GM23338 (cell line): ENCODE results near the gene IFNG-AS1.

ENCODE experiments used
- CREB1 ChIP-seq: fragments of 250-450 bp; sonication (Bioruptor Pico); IDR thresholded peaks from 2 replicates; pipeline ENCODE4 v1.5.0; 2020; ENCODE audit warnings: low read depth, mild to moderate bottlenecking, moderate library complexity
- CTCF ChIP-seq, 2 experiments: fragments of 200-600 bp in 1 of 2; sonication (generic) in 1 of 2; conservative IDR thresholded peaks; 2 replicates each; pipeline versions ENCODE4 v1.5.1 to v1.6.1; 2016 to 2017; ENCODE audit warnings: antibody characterized with exemption in 2 of 2, low read depth in 2 of 2, mild to moderate bottlenecking in 2 of 2, moderate library complexity in 1 of 2
- ETS1 ChIP-seq: IDR thresholded peaks from 2 replicates; pipeline ENCODE4 v1.6.1; 2016; ENCODE audit warnings: antibody characterized with exemption
- EZH2 ChIP-seq: fragments of 200-600 bp; sonication (generic); IDR thresholded peaks from one replicate; pipeline ENCODE4 v1.8.0; 2017; ENCODE audit warnings: antibody characterized with exemption, mild to moderate bottlenecking, low read depth; ENCODE audit not compliant: unreplicated experiment
- EZH2phosphoT487 ChIP-seq: fragments of 200-600 bp; sonication (generic); IDR thresholded peaks from one replicate; pipeline ENCODE4 v1.8.1; 2018; ENCODE audit warnings: antibody characterized with exemption; ENCODE audit not compliant: unreplicated experiment
- POLR2AphosphoS5 ChIP-seq: IDR thresholded peaks from 2 replicates; pipeline ENCODE4 v1.6.1; 2016; ENCODE audit warnings: antibody characterized with exemption, low read depth
- REST ChIP-seq: IDR thresholded peaks from one replicate; pipeline ENCODE4 v1.6.1; 2018; ENCODE audit warnings: antibody characterized with exemption; ENCODE audit not compliant: unreplicated experiment

GRCh38 chr12:67940780-67941243 lies 48.4 kb upstream of the IFNG-AS1 start:
- TF ChIP-seq POLR2AphosphoS5 (no peak), CTCF (conservative IDR thresholded peaks at IDR 0.05; ENCODE audit: low read depth in 2 of 2) (no peak), EZH2 (no peak), REST (no peak), CREB1 (CRISPR knock-in tag) (no peak), ETS1 (no peak), EZH2phosphoT487 (no peak)
